HCT116 (cell line): ENCODE measurements around the gene HAO2.

ENCODE experiments used
- JUND ChIP-seq: IDR thresholded peaks from 2 replicates; pipeline ENCODE4 v1.6.1; 2012
- RAD21 ChIP-seq: IDR thresholded peaks from 2 replicates; pipeline ENCODE4 v1.6.1; 2012; ENCODE audit warnings: low read depth, mild to moderate bottlenecking
- ZNF274 ChIP-seq: fragments of 200-500 bp; sonication (Bioruptor generic); IDR thresholded peaks from 2 replicates; pipeline ENCODE4 v1.6.1; 2014; ENCODE audit warnings: mild to moderate bottlenecking, low read depth, low read length, inconsistent platforms
- TF ChIP-seq, protein P1 (sequence below), 3 experiments: fragments of 200-600 bp in 1 of 3; sonication (generic) in 1 of 3; IDR thresholded peaks in 2 of 3; conservative IDR thresholded peaks in 1 of 3; 2 replicates each; pipeline ENCODE4 v1.5.1; 2012 to 2017; ENCODE audit warnings: low read depth in 2 of 3, low read length in 2 of 3, antibody characterized with exemption in 1 of 3, borderline replicate concordance in 1 of 3, control low read depth in 1 of 3, mild to moderate bottlenecking in 1 of 3, mixed read lengths in 1 of 3, mixed run types in 1 of 3, moderate library complexity in 1 of 3; ENCODE audit not compliant: insufficient read depth in 1 of 3

DNA sequence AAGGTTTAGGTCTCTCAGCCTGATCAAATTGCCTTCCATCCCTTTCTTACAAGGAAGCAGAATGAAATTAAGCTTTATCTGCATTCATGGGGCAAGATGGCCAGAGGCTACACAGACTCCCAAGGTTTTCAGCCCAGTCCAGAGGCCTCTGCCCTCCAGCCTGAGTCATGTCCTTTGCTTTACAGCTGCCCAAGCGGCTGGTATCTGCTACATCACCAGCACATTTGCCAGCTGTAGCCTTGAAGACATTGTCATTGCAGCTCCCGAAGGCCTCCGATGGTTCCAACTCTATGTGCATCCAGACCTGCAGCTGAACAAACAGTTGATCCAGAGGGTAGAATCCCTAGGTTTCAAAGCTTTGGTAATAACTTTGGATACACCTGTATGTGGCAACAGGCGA is 16.0 kb downstream of the HAO2 start:
- TF ChIP-seq RAD21 (no peak), JUND (no peak), ZNF274 (no peak)
- TF ChIP-seq, protein P1, sequence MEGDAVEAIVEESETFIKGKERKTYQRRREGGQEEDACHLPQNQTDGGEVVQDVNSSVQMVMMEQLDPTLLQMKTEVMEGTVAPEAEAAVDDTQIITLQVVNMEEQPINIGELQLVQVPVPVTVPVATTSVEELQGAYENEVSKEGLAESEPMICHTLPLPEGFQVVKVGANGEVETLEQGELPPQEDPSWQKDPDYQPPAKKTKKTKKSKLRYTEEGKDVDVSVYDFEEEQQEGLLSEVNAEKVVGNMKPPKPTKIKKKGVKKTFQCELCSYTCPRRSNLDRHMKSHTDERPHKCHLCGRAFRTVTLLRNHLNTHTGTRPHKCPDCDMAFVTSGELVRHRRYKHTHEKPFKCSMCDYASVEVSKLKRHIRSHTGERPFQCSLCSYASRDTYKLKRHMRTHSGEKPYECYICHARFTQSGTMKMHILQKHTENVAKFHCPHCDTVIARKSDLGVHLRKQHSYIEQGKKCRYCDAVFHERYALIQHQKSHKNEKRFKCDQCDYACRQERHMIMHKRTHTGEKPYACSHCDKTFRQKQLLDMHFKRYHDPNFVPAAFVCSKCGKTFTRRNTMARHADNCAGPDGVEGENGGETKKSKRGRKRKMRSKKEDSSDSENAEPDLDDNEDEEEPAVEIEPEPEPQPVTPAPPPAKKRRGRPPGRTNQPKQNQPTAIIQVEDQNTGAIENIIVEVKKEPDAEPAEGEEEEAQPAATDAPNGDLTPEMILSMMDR (IDR thresholded peaks at IDR 0.05 in 2 of 3, conservative IDR thresholded peaks at IDR 0.05 in 1 of 3; ENCODE audit: borderline replicate concordance in 1 of 3, insufficient read depth in 1 of 3, low read depth in 2 of 3, low read length in 2 of 3): no peak
